GM12801 (cell line): ENCODE measurements around the gene GRIK4.

Experiments used
- TF ChIP-seq, protein P1 (sequence below): IDR thresholded peaks from one replicate; pipeline ENCODE4 v1.5.1; 2011; ENCODE audit warnings: control low read depth; ENCODE audit not compliant: insufficient read length; ENCODE audit errors: extremely low read depth

GRIK4 gene, protein sequence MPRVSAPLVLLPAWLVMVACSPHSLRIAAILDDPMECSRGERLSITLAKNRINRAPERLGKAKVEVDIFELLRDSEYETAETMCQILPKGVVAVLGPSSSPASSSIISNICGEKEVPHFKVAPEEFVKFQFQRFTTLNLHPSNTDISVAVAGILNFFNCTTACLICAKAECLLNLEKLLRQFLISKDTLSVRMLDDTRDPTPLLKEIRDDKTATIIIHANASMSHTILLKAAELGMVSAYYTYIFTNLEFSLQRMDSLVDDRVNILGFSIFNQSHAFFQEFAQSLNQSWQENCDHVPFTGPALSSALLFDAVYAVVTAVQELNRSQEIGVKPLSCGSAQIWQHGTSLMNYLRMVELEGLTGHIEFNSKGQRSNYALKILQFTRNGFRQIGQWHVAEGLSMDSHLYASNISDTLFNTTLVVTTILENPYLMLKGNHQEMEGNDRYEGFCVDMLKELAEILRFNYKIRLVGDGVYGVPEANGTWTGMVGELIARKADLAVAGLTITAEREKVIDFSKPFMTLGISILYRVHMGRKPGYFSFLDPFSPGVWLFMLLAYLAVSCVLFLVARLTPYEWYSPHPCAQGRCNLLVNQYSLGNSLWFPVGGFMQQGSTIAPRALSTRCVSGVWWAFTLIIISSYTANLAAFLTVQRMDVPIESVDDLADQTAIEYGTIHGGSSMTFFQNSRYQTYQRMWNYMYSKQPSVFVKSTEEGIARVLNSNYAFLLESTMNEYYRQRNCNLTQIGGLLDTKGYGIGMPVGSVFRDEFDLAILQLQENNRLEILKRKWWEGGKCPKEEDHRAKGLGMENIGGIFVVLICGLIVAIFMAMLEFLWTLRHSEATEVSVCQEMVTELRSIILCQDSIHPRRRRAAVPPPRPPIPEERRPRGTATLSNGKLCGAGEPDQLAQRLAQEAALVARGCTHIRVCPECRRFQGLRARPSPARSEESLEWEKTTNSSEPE

DNA sequence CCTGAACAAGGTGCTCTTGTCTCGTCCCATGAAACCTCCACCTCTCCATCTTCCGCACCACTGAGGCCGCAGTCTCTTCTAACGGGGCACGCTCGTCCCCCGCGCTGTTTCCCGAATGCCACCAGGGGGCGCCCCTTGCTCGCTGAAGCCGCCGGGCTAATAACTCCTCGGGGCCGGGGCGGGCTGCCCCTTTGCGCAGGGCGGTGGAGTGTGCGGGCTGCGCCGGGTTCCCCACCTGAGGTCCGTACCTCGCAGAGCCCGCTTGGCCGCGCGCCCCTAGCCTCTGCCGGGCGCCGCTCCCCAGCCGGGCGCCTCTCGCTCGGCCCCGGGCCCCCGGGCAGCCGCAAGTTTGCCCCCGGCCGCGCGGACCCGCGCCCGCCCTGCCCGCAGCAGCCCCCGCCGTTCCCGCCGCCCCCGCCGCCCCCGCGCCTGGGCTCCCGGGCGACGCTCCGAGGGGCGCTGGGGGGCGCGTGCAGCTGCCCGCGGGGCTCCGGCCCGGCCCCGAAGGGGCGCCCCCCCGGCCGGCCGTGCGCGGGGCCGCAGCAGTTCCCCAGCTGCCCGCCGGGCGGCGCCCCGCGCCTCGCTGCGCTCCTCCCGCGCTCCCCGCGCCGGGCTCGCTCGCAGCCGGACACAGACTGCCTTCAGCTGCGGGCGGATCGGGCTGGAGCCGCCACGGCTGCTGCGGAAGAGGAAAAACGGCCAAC is at the start of gene GRIK4:
Gene GRIK4 (plus strand): TSS at position 633 of the 704 bp plus-strand sequence. CDS start 148,571 bp downstream, outside the sequence.
- TF ChIP-seq, protein P1, sequence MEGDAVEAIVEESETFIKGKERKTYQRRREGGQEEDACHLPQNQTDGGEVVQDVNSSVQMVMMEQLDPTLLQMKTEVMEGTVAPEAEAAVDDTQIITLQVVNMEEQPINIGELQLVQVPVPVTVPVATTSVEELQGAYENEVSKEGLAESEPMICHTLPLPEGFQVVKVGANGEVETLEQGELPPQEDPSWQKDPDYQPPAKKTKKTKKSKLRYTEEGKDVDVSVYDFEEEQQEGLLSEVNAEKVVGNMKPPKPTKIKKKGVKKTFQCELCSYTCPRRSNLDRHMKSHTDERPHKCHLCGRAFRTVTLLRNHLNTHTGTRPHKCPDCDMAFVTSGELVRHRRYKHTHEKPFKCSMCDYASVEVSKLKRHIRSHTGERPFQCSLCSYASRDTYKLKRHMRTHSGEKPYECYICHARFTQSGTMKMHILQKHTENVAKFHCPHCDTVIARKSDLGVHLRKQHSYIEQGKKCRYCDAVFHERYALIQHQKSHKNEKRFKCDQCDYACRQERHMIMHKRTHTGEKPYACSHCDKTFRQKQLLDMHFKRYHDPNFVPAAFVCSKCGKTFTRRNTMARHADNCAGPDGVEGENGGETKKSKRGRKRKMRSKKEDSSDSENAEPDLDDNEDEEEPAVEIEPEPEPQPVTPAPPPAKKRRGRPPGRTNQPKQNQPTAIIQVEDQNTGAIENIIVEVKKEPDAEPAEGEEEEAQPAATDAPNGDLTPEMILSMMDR = no peak

DNA sequence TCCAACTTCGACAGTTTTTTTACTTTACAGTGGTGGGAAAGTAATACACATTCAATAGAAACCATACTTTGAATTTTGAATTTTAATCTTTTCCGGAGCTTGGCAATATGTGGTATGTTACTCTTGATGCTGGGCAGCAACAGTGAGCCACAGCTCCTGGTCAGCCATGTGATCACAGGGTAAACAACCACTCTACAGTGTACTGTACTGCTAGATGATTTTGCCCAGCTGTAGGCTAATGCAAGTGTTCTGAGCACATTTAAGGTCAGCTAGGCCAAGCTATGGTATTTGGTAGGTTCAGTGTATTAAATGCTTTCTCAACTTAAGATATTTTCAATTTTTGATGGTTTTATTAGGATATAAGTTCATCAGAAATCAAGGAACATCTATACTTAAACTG is 48.7 kb upstream of the GRIK4 start:
- TF ChIP-seq, protein P1 = no peak

DNA sequence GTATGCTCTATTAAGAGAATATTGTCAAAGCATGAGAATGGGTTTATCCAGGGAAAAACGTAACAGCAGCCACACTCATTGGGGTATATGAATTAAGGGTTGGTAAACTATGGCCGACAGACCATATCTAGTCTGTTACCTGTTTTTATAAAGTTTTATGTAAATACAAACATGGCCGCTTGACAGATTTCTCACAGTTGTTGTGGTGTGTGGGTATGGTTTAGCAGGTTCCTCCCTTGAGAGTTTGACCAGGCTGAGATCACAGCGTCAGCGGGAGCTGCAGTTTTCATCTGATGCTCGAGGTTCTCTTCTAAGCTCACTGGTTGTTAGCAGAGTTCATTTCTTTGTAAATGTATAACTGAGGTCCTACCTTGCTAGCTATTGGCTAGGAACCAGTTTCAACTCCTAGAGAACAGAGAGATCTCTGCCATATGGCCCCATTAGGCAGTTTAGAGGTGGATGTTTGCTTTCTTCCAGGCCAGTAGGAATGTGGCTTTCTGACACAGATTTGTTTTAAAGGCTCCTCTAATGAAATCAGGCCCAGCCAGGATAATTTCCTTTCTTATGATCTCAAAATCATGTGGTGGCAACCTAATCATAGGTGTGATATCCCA is 45.5 kb upstream of the GRIK4 start:
- TF ChIP-seq, protein P1 = no peak

DNA sequence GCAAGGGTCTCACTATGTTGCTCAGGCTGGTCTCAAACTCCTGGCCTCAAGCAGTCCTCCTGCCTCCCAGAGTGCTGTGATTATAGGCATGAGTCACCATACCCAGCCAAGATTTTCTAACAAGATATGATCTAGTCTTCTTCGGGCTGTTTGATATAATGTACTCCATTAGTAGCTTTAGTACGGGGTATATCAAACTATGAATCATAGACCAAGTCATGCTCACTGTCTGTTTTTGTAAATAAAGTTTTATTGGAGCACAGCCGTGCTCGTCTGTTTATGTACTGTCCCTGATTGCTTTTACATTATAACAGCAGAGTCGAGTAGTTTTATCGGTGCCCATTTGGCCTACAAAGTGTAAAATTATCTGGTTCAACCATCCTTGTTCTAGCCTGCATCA is 43.9 kb upstream of the GRIK4 start:
- TF ChIP-seq, protein P1 = no peak

DNA sequence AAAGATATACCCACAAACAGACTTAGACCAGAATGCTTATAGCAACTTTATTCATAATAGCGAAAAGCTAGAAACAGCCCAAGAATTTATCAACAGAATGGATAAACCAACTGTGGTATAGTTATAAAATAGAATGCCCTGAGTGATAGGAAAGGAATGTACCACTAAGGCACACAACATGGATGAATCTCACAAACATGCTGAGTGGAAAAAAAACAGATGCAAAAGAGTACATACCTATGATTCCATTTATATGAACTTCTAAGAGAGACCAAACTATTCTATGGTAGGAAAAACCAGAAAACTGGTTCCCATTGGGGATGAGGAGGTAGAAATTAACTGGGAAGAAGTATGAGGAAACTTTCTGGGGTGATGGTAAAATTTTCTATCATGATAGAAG is 40.4 kb upstream of the GRIK4 start:
- TF ChIP-seq, protein P1 = no peak

DNA sequence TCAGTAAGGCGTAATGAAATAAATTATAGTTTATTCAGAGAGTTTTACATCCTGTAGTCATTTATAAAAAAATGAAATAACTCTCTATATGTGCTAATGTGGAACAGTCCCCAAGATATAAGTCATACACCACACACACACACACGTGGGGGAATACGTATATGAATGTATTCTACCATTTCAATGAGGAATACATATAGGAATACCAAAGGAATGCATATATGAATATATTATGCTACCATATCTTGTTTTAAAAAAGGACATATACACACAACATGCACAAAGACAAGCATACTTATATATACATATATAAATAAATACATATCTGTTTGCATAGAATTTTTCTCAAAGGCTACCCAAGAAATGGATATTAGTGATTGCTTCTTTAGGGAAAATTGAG is 39.6 kb upstream of the GRIK4 start:
- TF ChIP-seq, protein P1 = no peak
